PC-3 (cell line): ENCODE data around the gene CDH6.

Experiments
- CTCF ChIP-seq: fragments of 300-600 bp; sonication (generic); conservative IDR thresholded peaks from 2 replicates; pipeline ENCODE4 v1.5.1; 2017; ENCODE audit warnings: antibody characterized with exemption, low read depth, mild to moderate bottlenecking, low read length
- EZH2phosphoT487 ChIP-seq: fragments of 300-600 bp; sonication (generic); IDR thresholded peaks from 2 replicates; pipeline ENCODE4 v1.6.1; 2018; ENCODE audit warnings: mild to moderate bottlenecking, antibody characterized with exemption, low read length, borderline replicate concordance

DNA sequence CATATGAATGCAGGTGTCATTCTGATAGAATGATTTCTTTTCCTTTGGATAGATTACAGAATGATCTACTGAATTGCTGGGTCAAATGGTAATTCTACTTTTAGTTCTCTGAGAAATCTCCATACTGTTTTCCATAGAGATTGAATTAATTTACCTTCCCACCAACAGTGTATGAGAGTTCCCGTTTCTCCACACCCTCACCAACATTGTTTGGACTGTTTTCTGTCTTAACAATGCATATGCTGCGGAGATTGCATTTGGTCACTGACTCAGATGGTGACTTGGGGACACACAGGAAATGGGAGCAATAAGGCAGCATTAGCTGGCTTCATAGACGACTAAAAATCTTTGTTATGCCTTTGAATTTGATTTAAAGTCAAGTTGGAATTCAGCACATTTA lies 95.9 kb downstream of the CDH6 start:
- TF ChIP-seq CTCF: no peak
- no peak for TF ChIP-seq EZH2phosphoT487
